Fibroblast of skin of scalp (primary cell): ENCODE results near the gene KIF23.

ENCODE experiments used
- DNase-seq: peaks from one replicate; pipeline ENCODE4 v3.0.0-alpha.2; 2013

The KIF23 gene

GRCh38 chr15:69493406-69493805, 79.3 kb downstream of the KIF23 start:
- no peak for DNase-seq

- DNase-seq: no peak
Measured at GRCh38 chr15:69496001-69496400, 81.9 kb downstream of the KIF23 start.

GRCh38 chr15:69497076-69497475, 82.9 kb downstream of the KIF23 start:
- DNase-seq: no peak

- no peak for DNase-seq
Measured at GRCh38 chr15:69497667-69498066, 83.5 kb downstream of the KIF23 start.
